ENCODE measurements around the gene GNG12.
A peak's percentile ranks its signal among the peaks of the same experiment; 100 is the strongest.
"Not testable (repeated sequence)": the region's sequence is repeated elsewhere in the genome, so short reads cannot be mapped to it uniquely, and the experiment has no call there.

GNG12 gene

DNA sequence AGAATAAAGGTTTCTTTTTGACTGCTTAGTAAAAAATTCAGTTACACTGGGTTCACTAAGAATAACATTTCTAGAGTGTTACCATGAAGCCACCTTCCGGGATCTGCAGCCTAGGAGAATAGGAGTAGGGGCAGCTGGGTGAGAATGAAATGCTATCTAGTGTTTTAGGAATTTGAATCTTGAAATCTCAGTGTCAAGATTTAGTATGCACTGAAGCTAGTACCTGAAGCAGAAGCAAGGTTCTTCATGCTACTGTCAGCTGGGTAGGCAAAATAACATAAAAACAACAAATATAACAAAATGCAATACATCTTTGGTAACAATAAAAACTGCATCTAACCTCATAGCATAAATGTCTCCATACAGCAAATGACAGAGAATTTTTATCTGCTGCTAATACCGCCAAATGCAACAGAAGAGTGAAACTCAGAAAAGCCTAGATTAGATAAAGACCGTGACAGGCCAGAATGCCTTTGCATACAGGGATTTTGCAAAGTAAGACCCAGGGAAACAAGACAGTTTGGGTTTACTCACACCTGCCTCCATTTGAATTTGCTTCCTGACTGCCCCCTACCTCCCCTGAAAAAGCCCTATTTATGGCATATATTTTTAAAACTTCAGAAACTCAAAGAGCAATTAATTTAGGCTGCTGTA is 90.1 kb downstream of the GNG12 start:
- no peak overlapping the region for H3K4me3 ChIP-seq (ENCODE audit: low read length)
- DNase-seq (ENCODE audit: low read depth, low spot score): no peak

DNA sequence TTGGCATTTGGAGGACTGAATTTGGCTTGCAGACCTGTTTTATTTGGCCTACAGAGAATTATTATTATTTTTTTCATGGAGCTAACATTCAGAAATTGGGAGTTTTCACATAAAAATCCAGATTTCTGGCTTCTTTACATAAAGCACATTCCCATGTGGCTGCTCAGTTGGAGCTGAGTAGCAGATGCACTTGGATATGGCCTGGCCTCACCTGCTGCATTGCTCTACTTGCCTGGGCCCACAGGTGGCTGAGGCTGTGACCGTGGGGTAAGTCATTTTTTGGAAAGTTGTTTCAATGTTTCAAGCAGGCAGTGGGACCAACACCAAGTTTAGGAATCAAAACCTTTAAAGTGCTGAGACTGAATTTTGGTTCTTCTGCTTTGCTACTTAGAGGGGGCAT is 91.5 kb downstream of the GNG12 start:
- DNase-seq (ENCODE audit: low read depth, low spot score): no peak
- no peak overlapping the region for H3K4me3 ChIP-seq (ENCODE audit: low read length)

DNA sequence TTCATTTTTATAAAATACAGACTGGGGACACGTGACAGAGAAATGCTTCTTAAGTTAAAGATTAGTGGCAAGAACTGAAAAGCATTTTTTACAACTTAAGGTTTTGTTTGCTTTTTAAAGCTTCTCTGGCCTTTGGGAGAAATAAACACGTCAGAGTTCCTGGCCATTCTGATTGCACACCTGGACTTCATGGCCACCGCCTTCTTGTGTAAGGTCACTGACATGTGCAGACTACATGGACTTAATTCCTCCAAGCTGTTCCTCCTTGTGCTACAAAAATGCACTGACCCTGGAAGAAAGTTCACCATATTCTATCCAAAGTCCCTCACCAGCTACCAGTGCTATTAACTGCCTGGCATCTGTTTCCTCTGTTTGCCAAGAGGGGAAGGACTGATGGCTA is 92.1 kb downstream of the GNG12 start:
- no peak for DNase-seq (ENCODE audit: low read depth, low spot score)

DNA sequence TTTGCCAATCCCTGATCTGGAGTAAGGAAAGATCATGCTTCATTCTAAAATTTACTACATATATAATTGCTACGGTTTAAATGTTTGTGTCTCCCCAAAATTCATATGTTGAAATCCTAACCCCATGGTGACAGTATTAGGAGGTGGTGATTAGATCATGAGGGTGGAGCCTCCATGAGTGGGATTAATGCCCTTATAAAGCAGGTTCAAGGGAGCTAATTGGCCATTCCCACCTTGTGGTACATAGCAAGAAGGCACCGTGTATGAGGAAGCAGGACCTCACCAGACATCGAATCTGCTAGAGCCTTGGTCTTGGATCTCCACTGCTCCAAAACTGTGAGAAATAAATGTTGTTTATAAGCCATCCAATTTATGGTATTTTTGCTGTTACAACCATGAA is 92.7 kb downstream of the GNG12 start:
- DNase-seq (ENCODE audit: low read depth, low spot score): no peak
- no peak overlapping the region for H3K4me3 ChIP-seq (ENCODE audit: low read length)

More for the DNA sequence above, 92.1 kb downstream of the GNG12 start:
- no peak overlapping the region for H3K4me3 ChIP-seq (ENCODE audit: low read length)

DNA sequence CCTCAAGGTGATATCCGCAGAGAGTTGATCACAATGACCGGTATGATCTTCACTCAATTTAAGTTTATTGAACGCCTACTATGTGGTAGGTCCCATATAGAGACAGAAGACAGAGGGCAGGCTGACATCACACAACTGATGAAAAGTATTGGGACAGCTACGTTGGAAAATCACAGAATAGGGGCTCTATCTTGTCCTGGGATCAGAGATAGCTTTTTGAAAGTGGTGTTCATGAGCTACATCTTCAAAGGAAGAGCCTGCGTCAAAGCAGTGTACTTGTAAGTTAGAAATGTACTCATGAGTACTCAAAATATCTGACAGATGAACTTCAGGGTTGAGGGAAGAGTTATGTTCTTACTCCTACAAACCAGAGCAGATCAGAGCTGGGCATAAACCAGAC is 93.9 kb downstream of the GNG12 start:
- H3K4me3 ChIP-seq (ENCODE audit: low read length): no peak overlapping the region
- no peak for DNase-seq (ENCODE audit: low read depth, low spot score)

DNA sequence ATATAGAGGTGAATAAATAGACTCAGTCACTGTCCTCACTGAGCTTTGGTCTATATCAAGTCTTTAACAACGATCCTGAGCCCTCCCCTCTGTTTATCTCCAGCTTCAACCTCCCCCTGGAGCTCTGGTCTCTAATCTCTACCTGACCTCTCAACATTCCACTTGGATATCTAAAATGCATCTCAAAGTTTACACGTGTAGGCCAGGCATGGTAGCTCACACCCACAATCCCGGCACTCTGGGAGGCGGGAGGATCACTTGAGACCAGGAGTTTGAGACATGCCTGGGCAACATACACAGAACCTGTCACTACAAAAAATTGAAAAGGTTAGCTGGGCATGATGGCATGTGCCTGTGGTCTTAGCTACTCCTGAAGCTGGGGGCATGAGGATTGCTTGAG is 94.9 kb downstream of the GNG12 start:
- no peak for DNase-seq (ENCODE audit: low read depth, low spot score)
- no peak overlapping the region for H3K4me3 ChIP-seq (ENCODE audit: low read length)

DNA sequence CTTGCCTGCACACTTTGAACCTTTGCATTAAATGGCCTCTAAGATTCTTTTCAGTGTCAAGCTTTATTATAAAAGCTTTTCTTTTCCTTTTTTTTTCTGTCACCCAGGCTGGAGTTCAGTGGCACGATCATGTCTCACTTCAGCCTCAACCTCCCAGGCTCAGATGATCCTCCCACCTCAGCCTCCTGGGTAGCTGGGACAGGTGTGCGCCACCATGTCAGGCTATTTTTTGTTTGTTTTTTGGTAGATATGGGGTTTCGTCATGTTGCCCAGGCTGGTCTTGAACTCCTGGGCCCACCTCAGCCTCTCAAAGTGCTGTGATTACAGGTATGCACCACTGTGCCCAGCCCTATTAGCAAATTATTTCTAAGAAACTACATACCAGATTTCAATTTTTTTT is 95.4 kb downstream of the GNG12 start:
- no peak overlapping the region for H3K4me3 ChIP-seq (ENCODE audit: low read length)
- no peak for DNase-seq (ENCODE audit: low read depth, low spot score)

DNA sequence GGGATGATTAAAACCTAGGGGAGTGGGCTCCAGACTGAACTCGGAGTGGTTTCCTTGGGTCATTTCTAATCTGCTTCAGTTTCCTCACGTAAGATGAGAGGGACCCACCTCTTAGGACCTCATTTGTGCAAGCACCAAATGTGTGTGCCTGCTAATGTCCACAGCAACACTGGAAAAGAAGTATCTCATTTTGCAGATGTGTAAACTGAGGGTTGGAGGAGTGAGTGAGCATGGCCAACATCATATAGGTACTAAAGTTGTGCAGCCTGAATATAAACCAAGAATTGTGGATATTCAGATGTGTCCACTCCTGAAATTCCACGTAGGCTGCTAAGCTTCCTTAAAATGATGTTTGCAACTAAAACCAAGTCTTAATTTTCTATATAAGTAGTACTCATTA is 96.5 kb downstream of the GNG12 start:
- no peak for DNase-seq (ENCODE audit: low read depth, low spot score)
- no peak overlapping the region for H3K4me3 ChIP-seq (ENCODE audit: low read length)

DNA sequence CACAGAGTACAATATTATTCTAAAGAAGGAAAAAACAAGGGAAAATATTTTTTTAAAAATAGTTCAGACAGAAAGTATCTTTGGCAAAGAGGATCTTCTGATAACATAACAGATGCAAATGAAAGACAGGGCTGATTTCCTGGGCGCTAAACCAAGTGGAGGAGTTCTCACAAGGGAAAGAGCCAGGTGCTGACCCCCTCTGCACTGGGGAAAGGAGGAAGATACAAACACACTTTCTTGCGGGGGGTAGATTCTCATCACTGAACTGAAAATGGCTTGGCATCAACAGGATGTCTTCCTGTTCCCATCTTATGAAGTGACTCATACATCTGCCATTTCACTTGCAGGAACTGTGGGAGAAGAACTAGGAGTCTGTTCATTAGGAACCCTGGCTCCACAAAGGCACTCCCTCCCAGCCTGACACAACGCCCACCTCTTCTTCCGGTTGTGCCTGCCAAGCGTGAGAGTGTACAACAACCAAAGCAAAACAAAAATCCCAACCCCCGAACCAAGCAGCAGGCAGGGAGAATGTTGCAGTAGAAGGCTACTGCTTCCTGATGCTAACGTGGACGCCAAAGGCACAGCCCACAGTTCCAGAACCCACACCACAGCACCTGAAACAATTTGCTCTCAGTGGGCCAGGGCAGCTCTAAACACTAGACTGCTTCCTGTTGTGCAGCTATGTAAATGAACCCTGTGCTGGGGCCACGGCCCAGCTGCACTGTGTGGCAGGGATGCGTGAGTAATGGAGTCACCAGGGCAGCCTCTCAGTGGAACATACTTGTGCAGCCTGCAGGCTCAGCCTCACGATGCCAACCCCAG is 97.2 kb downstream of the GNG12 start:
- DNase-seq (ENCODE audit: low read depth, low spot score): peak; percentile 12
- no peak overlapping the region for H3K4me3 ChIP-seq (ENCODE audit: low read length)

DNA sequence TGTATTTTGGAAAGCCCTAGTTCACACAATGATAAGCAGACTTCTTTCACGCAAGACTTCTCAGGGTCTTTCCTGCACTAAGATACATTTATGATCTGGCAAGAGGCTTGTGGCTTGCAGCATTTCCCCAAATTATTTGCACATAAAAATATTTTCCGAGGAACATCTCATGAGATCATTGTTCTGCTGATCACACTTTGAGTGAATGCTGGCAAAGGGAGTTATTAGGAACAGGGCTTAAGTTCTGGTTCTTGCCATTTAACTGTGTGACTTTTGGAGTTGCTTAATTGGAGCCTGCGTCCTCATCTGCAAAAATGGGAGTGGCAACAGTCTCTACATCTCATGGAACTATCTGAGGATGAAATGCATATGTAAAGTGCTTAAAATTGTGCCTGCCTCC is 98.1 kb downstream of the GNG12 start:
- DNase-seq (ENCODE audit: low read depth, low spot score): no peak
- no peak overlapping the region for H3K4me3 ChIP-seq (ENCODE audit: low read length)

DNA sequence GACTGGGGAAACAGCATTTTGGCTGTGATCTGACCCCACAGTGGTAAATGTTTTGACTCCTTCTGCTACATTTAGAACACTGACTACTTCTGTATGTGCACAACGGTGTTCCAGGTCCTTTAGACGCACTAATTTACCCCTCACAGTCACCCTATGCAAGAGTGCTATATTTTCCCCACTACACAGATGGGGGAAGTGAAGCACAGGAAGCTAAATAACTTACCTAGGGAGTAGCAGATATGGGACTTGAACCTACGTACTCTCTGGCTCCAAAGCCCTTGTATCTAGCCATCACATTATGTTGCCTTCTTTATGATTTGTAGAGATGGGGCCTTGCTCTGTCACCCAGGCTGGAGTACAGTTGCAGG is 99.0 kb downstream of the GNG12 start:
- DNase-seq (ENCODE audit: low read depth, low spot score): no peak
- H3K4me3 ChIP-seq (ENCODE audit: low read length): no peak overlapping the region

DNA sequence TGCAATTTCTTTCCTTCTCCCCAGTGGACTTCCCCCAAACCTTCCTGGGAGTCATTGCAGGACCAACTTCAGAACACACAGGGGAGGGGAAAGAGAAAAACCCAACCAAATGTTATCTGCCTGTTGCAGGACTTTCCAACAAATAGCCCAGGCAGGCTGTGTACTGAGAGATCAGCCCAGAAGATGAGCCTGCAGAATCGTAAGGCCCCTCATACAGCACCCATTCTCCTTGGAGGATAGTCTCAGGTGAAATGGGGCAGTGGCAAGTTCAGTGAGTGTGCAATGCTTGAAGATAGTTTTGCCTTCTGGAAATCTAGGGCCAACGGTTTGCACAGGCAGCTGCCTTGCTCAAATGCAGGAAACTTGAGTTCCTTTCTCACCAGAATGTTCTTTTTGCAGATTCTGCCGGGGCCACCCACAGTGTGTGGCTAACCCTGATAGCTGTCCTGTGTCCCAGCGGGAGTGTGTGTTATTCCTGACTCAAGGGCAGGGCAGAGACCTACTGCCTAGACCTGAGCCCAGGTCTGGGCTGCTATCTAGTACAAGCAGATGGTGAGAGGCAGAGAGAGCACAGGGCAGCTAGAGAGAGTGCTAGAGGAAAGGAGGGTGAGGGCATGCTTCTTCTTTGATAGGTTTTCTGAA is 99.5 kb downstream of the GNG12 start:
- no peak overlapping the region for H3K4me3 ChIP-seq (ENCODE audit: low read length)

DNA sequence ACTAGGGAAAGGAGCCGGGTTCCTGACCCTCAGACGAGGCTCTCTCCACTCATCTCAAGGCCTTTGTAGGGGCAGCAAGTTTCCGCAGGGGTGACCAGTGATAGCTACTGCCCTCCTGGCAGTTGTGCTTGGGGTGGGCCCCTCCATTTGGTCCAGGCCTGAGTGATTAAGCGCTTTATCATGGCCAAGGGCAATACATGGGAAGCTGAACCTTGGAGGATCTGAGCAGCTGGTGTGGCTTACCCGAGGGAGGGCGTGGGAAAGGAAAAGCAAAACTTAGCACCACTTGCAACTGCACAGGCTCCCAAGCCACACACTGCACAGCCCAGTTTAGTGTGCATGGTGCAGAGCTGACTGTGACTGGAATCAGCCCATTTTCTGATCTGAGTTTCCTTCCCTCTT is 100.5 kb downstream of the GNG12 start:
- no peak overlapping the region for H3K4me3 ChIP-seq (ENCODE audit: low read length)
- DNase-seq (ENCODE audit: low read depth, low spot score): peak; percentile 37

More for the DNA sequence above, 99.5 kb downstream of the GNG12 start:
- no peak for DNase-seq (ENCODE audit: low read depth, low spot score)

DNA sequence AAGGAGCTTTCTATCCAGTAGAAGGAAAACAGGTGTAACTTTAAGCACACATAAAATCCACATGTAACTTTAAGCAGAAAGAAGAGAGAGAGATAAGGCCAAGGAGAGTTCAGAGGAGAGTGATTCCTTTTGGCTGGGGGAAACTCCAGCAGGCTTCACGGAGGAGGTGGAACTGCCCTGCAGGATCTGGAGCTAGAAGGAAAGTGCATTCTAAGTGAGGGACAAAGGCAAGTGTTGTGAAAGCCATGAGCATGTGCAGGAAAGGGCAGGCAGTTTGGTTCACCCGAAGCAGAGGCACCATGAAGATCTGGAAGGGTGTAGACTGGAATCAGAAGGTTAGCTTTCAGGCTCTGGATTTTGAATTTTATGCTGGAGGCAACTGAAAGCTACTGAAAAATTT is 101.9 kb downstream of the GNG12 start:
- DNase-seq (ENCODE audit: low read depth, low spot score): no peak
- no peak overlapping the region for H3K4me3 ChIP-seq (ENCODE audit: low read length)

DNA sequence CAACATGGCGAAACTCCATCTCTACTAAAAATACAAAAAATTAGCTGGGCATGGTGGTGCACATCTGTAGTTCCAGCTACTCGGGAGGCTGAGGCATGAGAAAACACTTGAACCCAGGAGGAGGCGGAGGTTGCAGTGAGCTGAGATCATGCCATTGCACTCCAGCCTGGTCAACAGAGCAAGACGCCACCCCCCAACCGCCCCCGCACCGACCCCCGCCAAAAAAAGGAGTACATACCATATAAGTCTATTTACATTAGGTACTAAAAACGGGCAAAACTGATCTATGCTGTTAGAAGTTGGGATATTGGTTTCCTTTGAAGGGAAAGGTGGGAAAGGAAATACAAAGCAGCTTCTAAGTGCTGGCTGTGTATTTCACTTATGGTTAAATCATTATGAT is 103.0 kb downstream of the GNG12 start:
- DNase-seq (ENCODE audit: low read depth, low spot score); H3K4me3 ChIP-seq (ENCODE audit: low read length): not testable (repeated sequence)

DNA sequence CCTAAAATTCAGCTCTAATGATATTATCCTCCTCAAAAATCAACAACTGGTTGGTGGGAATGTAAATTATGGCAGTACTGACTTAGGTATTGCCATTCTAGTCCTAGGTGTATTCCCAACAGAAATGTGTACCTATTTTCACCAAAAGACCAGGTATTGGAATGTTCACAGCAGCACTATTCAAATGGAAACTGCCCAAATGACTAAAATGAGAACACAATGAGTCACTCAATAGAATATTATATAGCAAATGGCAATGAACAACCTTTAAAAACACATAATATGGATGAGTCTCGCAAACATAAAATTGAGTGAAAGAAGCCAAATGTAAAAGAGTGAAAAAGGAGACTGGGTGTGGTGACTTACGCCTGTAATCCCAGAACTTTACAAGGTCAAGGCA is 103.4 kb downstream of the GNG12 start:
- no peak overlapping the region for H3K4me3 ChIP-seq (ENCODE audit: low read length)

DNA sequence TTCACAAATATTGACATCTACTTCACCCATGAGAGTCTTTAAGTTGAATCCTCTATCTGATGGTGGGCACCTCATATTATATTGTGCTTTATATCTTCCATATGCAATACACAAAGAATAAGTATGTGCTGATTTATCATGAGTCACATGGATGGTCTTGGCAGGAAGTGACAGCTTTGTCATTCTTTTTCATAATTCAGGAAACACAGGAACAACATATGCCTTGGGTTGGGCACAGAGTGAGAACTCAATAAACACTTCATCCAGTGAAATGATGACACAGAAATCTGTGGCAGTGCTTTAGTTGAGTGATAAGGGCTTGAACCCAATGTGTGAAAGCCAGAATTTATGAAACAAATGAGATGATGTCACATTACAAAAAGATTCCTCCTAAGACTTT is 107.0 kb downstream of the GNG12 start:
- no peak for DNase-seq (ENCODE audit: low read depth, low spot score)
- no peak overlapping the region for H3K4me3 ChIP-seq (ENCODE audit: low read length)

More for the DNA sequence above, 103.4 kb downstream of the GNG12 start:
- no peak for DNase-seq (ENCODE audit: low read depth, low spot score)

DNA sequence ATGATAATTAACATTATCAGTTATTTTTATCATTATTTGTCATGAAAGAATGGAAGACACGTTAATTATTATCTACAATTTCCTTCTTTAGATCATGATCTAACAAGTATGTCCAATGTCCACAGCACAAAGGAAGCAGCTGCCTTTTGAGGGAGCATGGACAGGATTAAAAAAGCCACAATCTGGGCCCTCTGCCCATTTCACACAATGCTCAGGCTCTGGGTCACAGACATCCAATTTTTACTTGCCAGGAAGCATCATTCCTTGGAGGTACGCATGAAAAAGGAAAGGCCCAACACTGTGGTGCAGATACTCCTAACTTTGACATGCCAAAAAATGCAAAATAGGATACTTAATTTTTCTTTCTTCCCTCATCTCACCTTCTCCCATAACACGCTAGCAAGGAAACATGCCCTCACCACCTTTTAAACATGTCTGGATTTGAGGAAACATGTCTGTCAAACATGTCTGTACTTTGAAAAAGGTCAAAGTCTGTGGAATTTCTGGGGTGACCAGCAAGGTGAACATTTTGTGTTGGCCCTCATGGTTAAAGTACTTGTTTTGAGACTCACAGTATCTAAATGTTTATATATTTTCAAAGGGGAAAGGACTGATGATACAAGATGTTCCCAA is 108.2 kb downstream of the GNG12 start:
- H3K4me3 ChIP-seq (ENCODE audit: low read length): no peak overlapping the region
- DNase-seq (ENCODE audit: low read depth, low spot score): no peak

DNA sequence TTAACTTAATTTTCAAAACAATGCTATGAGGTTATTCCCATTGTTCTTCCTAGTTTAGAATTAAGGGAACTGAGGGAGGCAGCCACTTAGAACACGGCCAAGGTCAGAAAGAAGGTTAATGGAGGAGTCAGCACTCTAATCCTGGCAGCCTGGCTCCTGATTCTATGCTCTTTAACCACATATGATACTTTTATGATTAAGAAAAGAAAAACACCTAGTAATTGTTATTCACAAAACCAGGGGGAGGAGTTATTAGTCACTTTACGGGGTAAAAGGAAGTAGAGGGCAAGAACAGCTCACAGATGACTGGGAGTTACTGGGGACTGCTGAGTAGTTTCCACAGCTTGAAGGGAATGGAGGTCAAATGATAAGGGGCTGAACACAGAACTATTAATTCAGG is 109.6 kb downstream of the GNG12 start:
- no peak for DNase-seq (ENCODE audit: low read depth, low spot score)
- no peak overlapping the region for H3K4me3 ChIP-seq (ENCODE audit: low read length)

DNA sequence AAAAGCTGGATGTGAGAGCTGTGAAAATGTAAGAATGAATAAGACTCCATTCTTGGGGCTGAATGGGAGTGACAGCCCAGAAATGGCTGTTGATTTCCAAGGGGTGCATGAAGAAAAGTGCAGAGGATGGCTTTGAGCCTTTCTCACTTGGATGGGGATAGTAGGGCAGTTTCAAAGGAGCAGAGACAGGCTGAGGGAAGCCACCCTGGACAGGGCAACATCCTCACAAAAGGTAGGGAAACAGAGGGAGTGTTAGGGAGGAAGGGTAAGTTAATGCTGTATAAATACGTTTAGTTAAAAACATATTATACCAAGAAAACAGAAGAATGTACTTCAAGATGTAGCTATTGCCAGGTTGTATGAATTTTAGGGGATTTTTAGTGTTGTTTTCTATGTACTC is 110.1 kb downstream of the GNG12 start:
- no peak overlapping the region for H3K4me3 ChIP-seq (ENCODE audit: low read length)
- DNase-seq (ENCODE audit: low read depth, low spot score): no peak
